Breast epithelium (tissue), 3 donors: ENCODE data around the gene EPS8L3.

Experiments
- CTCF ChIP-seq, 3 donors: fragments of 450-650 bp; IDR thresholded peaks; one replicate each; pipeline ENCODE4 v1.5.1; 2016 to 2017; ENCODE audit warnings: antibody characterized with exemption in 3 of 3, mild to moderate bottlenecking in 3 of 3, moderate library complexity in 3 of 3
- POLR2A ChIP-seq: fragments of 450-650 bp; IDR thresholded peaks from one replicate; pipeline ENCODE4 v1.6.1; 2016; ENCODE audit warnings: antibody characterized with exemption, mild to moderate bottlenecking, moderate library complexity

GRCh38 chr1:109787845-109788601, 24.3 kb upstream of the EPS8L3 start:
- TF ChIP-seq CTCF (IDR thresholded peaks at IDR 0.05), result no peak
- no peak for TF ChIP-seq POLR2A
